ENCODE results near the gene COL9A3. TPM values are rescaled to one million over a fixed set of nuclear protein-coding genes. Genes with fewer than 3 reads are reported as not detected.

COL9A3 gene
- polyA plus RNA-seq, 2 of the 4 experiments (the other 2 are of a cell fraction), result 0.41 to 0.49 TPM

DNA sequence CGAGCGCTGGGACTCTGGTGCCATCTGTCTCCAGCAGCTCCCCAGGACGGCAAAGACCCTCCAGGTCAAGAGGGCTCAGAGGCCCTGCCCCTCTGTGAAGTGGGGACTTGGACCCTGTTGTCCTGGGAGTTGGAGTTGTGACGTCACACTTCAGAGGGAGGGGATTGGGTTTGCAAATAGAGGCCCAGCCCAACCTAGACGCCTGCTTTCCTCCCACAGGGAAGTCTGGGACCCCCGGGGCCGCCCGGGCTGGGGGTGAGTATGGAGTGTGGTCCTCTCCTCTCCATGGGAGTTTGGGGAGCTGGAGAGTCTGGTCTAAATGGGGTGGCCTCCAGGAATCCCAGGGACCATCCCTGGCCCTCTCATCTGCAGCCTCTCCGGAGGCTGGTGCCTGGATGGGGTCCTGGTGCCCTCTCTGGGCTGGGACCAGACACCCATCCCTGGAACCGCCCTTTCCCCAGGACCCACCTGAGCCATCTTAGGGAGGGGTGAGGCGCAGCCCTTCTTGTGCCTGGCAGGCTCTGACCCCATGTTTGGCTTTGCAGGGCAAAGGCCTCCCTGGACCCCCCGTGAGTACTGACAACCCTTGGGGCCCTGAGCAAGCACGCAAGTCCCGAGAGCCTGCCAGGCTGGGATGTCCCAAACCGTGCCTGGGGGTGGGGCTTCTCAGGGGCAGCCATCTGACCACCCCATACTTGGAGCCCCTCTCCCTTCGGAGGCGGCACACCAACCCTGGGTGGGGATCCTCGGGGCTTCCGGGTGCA is 4.3 kb downstream of the COL9A3 start:
- ChIA-PET POLR2A (no interaction called here), CTCF (interaction anchor here (1.2 to 7.1 kb wide), 2 partner anchors 12 to 26 kb away, joined by 3 to 76 read pairs; no protein-coding TSS in a partner anchor)
- WGBS (ENCODE audit: missing lambda C conversion rate), result 78% methylated on average over 14 of the region's 19 CpGs
- FAIRE-seq (no peak), DNase-seq (ENCODE audit: low read depth in 1 of 2, low spot score in 1 of 2) (no peak), ATAC-seq (no peak)
- no peak overlapping the region for H3K4me3 ChIP-seq
- no peaks in the 10 kb centered on the region for H3K9me3 ChIP-seq
- TF ChIP-seq GATA3 (IDR thresholded peaks at IDR 0.05; ENCODE audit: borderline replicate concordance) (no peak), HOXA7 (CRISPR knock-in tag; IDR thresholded peaks at IDR 0.05) (no peak), CEBPB (IDR thresholded peaks at IDR 0.05) (no peak), ZC3H11A (IDR thresholded peaks at IDR 0.05) (no peak), SMC3 (IDR thresholded peaks at IDR 0.05) (no peak), TP53 (CRISPR knock-in tag; IDR thresholded peaks at IDR 0.05) (no peak), BHLHE40 (IDR thresholded peaks at IDR 0.05; ENCODE audit: low read depth, low read length) (no peak), MAFK (IDR thresholded peaks at IDR 0.05; ENCODE audit: partially characterized antibody) (no peak), PHF8 (IDR thresholded peaks at IDR 0.05; ENCODE audit: borderline replicate concordance, low read depth) (no peak), RAD21 (conservative IDR thresholded peaks at IDR 0.05 in 1 of 2, IDR thresholded peaks at IDR 0.05 in 1 of 2) (no peak), KDM1A (IDR thresholded peaks at IDR 0.05; ENCODE audit: low read depth) (no peak), TFCP2L1 (CRISPR knock-in tag; IDR thresholded peaks at IDR 0.05) (no peak), ZNF302 (CRISPR knock-in tag; IDR thresholded peaks at IDR 0.05) (no peak), ZFP36 (IDR thresholded peaks at IDR 0.05; ENCODE audit: borderline replicate concordance, partially characterized antibody) (no peak), MAZ (IDR thresholded peaks at IDR 0.05; ENCODE audit: borderline replicate concordance, low read depth, low read length) (no peak), HEYL (CRISPR knock-in tag; IDR thresholded peaks at IDR 0.05) (no peak)
- TF ChIP-seq, protein P1, sequence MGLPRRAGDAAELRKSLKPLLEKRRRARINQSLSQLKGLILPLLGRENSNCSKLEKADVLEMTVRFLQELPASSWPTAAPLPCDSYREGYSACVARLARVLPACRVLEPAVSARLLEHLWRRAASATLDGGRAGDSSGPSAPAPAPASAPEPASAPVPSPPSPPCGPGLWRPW (IDR thresholded peaks at IDR 0.05), result no peak
- TF ChIP-seq, protein P2, sequence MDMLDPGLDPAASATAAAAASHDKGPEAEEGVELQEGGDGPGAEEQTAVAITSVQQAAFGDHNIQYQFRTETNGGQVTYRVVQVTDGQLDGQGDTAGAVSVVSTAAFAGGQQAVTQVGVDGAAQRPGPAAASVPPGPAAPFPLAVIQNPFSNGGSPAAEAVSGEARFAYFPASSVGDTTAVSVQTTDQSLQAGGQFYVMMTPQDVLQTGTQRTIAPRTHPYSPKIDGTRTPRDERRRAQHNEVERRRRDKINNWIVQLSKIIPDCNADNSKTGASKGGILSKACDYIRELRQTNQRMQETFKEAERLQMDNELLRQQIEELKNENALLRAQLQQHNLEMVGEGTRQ (IDR thresholded peaks at IDR 0.05), result no peak
- TF ChIP-seq, protein P3, sequence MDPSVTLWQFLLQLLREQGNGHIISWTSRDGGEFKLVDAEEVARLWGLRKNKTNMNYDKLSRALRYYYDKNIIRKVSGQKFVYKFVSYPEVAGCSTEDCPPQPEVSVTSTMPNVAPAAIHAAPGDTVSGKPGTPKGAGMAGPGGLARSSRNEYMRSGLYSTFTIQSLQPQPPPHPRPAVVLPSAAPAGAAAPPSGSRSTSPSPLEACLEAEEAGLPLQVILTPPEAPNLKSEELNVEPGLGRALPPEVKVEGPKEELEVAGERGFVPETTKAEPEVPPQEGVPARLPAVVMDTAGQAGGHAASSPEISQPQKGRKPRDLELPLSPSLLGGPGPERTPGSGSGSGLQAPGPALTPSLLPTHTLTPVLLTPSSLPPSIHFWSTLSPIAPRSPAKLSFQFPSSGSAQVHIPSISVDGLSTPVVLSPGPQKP (IDR thresholded peaks at IDR 0.05; ENCODE audit: low read depth, low read length), result no peak
- peaks cover 54% of the 10 kb centered on the region for H3K4me1 ChIP-seq
- no peak overlapping the region for H3K4me2 ChIP-seq
- H3K27ac ChIP-seq, result no peak overlapping the region

DNA sequence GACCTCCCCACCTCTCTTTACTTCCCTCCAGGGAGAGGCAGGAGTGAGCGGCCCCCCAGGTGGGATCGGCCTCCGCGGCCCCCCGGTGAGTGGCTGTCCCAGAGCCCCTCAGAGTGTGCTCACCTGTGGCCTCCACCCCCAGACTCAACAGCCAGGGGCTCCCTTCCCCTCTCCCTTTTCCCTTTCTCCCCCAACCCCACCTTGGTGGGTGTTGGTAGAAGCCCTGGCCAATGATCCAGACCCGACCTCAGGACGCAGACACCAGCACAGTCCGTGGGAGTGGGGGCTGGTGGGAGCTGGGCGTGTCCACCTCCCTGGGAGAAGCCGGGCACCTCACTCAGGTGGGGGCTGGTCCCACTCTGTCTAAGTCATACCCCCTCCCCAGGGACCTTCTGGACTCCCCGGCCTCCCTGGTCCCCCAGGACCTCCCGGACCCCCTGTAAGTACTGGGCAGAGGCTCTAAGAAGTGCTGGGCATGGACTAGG is 4.9 kb downstream of the COL9A3 start:
- ATAC-seq, result no peak
- H3K4me1 ChIP-seq, result peaks cover 50% of the 10 kb centered on the region
- 88% methylated on average over 9 of the region's 12 CpGs for WGBS (ENCODE audit: missing lambda C conversion rate)
- no peak overlapping the region for H3K4me2 ChIP-seq
- no peak overlapping the region for H3K27ac ChIP-seq
- H3K9me3 ChIP-seq, result no peaks in the 10 kb centered on the region
- CTCF ChIA-PET, result interaction anchor here (0.9 to 7.1 kb wide), 11 partner anchors 13 to 190 kb away, joined by 3 to 76 read pairs (median 4); partner anchors contain the start of gene TCFL5
- POLR2A ChIA-PET, result no interaction called here
- no peak for DNase-seq (ENCODE audit: low read depth in 1 of 2, low spot score in 1 of 2)
- TF ChIP-seq RFX5 (IDR thresholded peaks at IDR 0.05) (no peak), RAD21 (conservative IDR thresholded peaks at IDR 0.05 in 1 of 2, IDR thresholded peaks at IDR 0.05 in 1 of 2) (no peak), NPAS2 (CRISPR knock-in tag; IDR thresholded peaks at IDR 0.05; ENCODE audit: borderline replicate concordance) (no peak), MAZ (IDR thresholded peaks at IDR 0.05; ENCODE audit: borderline replicate concordance, low read depth, low read length) (no peak), TP53 (CRISPR knock-in tag; IDR thresholded peaks at IDR 0.05) (no peak), GATA3 (IDR thresholded peaks at IDR 0.05; ENCODE audit: borderline replicate concordance) (no peak), EHF (CRISPR knock-in tag; IDR thresholded peaks at IDR 0.05) (no peak), POLR2A (IDR thresholded peaks at IDR 0.05; ENCODE audit: low read length) (no peak), POLR2AphosphoS2 (conservative IDR thresholded peaks at IDR 0.05; ENCODE audit: low read length) (no peak), RCOR1 (IDR thresholded peaks at IDR 0.05; ENCODE audit: low read depth, low read length) (no peak), FOXS1 (CRISPR knock-in tag; IDR thresholded peaks at IDR 0.05) (no peak), PHF8 (IDR thresholded peaks at IDR 0.05; ENCODE audit: borderline replicate concordance, low read depth) (no peak), TFCP2L1 (CRISPR knock-in tag; IDR thresholded peaks at IDR 0.05) (no peak), SMC3 (IDR thresholded peaks at IDR 0.05) (no peak), ZFP36 (IDR thresholded peaks at IDR 0.05; ENCODE audit: borderline replicate concordance, partially characterized antibody) (no peak), JUN (IDR thresholded peaks at IDR 0.05) (no peak), CHD4 (IDR thresholded peaks at IDR 0.05; ENCODE audit: borderline replicate concordance) (no peak), ZC3H11A (IDR thresholded peaks at IDR 0.05) (no peak), FOSL2 (IDR thresholded peaks at IDR 0.05) (no peak), FOSL2 (CRISPR knock-in tag; IDR thresholded peaks at IDR 0.05) (no peak)
- TF ChIP-seq, protein P4, sequence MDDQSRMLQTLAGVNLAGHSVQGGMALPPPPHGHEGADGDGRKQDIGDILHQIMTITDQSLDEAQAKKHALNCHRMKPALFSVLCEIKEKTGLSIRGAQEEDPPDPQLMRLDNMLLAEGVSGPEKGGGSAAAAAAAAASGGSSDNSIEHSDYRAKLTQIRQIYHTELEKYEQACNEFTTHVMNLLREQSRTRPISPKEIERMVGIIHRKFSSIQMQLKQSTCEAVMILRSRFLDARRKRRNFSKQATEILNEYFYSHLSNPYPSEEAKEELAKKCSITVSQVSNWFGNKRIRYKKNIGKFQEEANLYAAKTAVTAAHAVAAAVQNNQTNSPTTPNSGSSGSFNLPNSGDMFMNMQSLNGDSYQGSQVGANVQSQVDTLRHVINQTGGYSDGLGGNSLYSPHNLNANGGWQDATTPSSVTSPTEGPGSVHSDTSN (IDR thresholded peaks at IDR 0.05), result no peak
- FAIRE-seq, result no peak
- no peak overlapping the region for H3K4me3 ChIP-seq

Data from A549 (cell line).